Measurements from ENCODE around the gene MYO9B. TPM values are rescaled to one million over a fixed set of nuclear protein-coding genes. Genes with fewer than 3 reads are reported as not detected.

MYO9B gene
- total RNA-seq, 1 donor from 2014 or later, result 123 TPM

- Histone ChIP-seq H3K9me3 (ENCODE audit: insufficient read depth, low read depth, low read length) (no peaks in the 10 kb centered on the region), H3K4me3 (ENCODE audit: insufficient read depth, low read depth, low read length) (no peak overlapping the region), H3K36me3 (ENCODE audit: insufficient read depth, low read length) (no peaks in the 10 kb centered on the region), H2AFZ (ENCODE audit: low read depth, low read length) (no peak overlapping the region), H3K4me1 (ENCODE audit: insufficient read depth, low read length) (peaks cover 4% of the 10 kb centered on the region), H3K4me2 (ENCODE audit: low read length) (no peak overlapping the region), H4K20me1 (ENCODE audit: insufficient read depth, low read length) (no peaks in the 10 kb centered on the region), H3K79me2 (ENCODE audit: insufficient read depth, low read length) (no peaks in the 10 kb centered on the region), H3K27me3 (ENCODE audit: insufficient read depth, low read length) (peaks cover 7% of the 10 kb centered on the region), H3K27ac (ENCODE audit: low read depth, low read length) (no peak overlapping the region), H3K9ac (ENCODE audit: low read length) (no peak overlapping the region)
- Mint-ChIP-seq H3K4me3 (ENCODE audit: unreplicated experiment) (no peak overlapping the region), H3K9me3 (ENCODE audit: unreplicated experiment) (no peaks in the 10 kb centered on the region), H3K27me3 (ENCODE audit: low read depth, unreplicated experiment) (peaks cover 11% of the 10 kb centered on the region), H3K27ac (ENCODE audit: unreplicated experiment) (no peak overlapping the region), H3K36me3 (ENCODE audit: low read depth, unreplicated experiment) (peaks cover under 1% of the 10 kb centered on the region), H3K4me1 (ENCODE audit: low read depth, unreplicated experiment) (peaks cover 4% of the 10 kb centered on the region)
- DNase-seq (ENCODE audit: low read depth), result no peak
- FAIRE-seq, result no peak
- TF ChIP-seq EZH2 (IDR thresholded peaks at IDR 0.05; ENCODE audit: insufficient read depth, low read length) (no peak), CTCF (IDR thresholded peaks at IDR 0.05; ENCODE audit: insufficient read depth, low read depth, low read length) (no peak)
These were observed 29.6 kb upstream of the MYO9B start for GRCh38 chr19:17045907-17046502.

- H3K4me1 Mint-ChIP-seq (ENCODE audit: low read depth, unreplicated experiment), result peaks cover 5% of the 10 kb centered on the region
- Histone ChIP-seq H4K20me1 (ENCODE audit: insufficient read depth, low read length) (no peaks in the 10 kb centered on the region), H3K27ac (ENCODE audit: low read depth, low read length) (no peak overlapping the region), H3K4me2 (ENCODE audit: low read length) (no peak overlapping the region), H3K4me3 (ENCODE audit: insufficient read depth, low read depth, low read length) (no peak overlapping the region), H3K36me3 (ENCODE audit: insufficient read depth, low read length) (peaks cover under 1% of the 10 kb centered on the region), H3K27me3 (ENCODE audit: insufficient read depth, low read length) (peaks cover 1% of the 10 kb centered on the region), H3K9ac (ENCODE audit: low read length) (no peak overlapping the region), H3K9me3 (ENCODE audit: insufficient read depth, low read depth, low read length) (no peaks in the 10 kb centered on the region), H3K79me2 (ENCODE audit: insufficient read depth, low read length) (no peaks in the 10 kb centered on the region), H2AFZ (ENCODE audit: low read depth, low read length) (no peak overlapping the region), H3K4me1 (ENCODE audit: insufficient read depth, low read length) (peaks cover 4% of the 10 kb centered on the region)
- TF ChIP-seq CTCF (IDR thresholded peaks at IDR 0.05; ENCODE audit: insufficient read depth, low read depth, low read length), result no peak
- TF ChIP-seq EZH2 (IDR thresholded peaks at IDR 0.05; ENCODE audit: insufficient read depth, low read length), result no peak
- FAIRE-seq (no peak), DNase-seq (ENCODE audit: low read depth) (no peak)
- H3K27me3 Mint-ChIP-seq (ENCODE audit: low read depth, unreplicated experiment), result peaks cover 5% of the 10 kb centered on the region
- H3K4me3 Mint-ChIP-seq (ENCODE audit: unreplicated experiment), result no peak overlapping the region
- H3K36me3 Mint-ChIP-seq (ENCODE audit: low read depth, unreplicated experiment), result peaks cover 3% of the 10 kb centered on the region
- H3K27ac Mint-ChIP-seq (ENCODE audit: unreplicated experiment), result no peak overlapping the region
- H3K9me3 Mint-ChIP-seq (ENCODE audit: unreplicated experiment), result no peaks in the 10 kb centered on the region
These were observed 26.6 kb upstream of the MYO9B start for GRCh38 chr19:17048885-17049453.

GRCh38 chr19:17049711-17050280 lies 25.8 kb upstream of the MYO9B start:
- Histone ChIP-seq H3K4me2 (ENCODE audit: low read length) (no peak overlapping the region), H3K79me2 (ENCODE audit: insufficient read depth, low read length) (no peaks in the 10 kb centered on the region), H3K9ac (ENCODE audit: low read length) (no peak overlapping the region), H3K27me3 (ENCODE audit: insufficient read depth, low read length) (no peaks in the 10 kb centered on the region), H3K4me1 (ENCODE audit: insufficient read depth, low read length) (peaks cover 4% of the 10 kb centered on the region), H3K36me3 (ENCODE audit: insufficient read depth, low read length) (peaks cover 3% of the 10 kb centered on the region), H2AFZ (ENCODE audit: low read depth, low read length) (no peak overlapping the region), H3K9me3 (ENCODE audit: insufficient read depth, low read depth, low read length) (no peaks in the 10 kb centered on the region), H4K20me1 (ENCODE audit: insufficient read depth, low read length) (no peaks in the 10 kb centered on the region), H3K4me3 (ENCODE audit: insufficient read depth, low read depth, low read length) (no peak overlapping the region), H3K27ac (ENCODE audit: low read depth, low read length) (no peak overlapping the region)
- DNase-seq (ENCODE audit: low read depth) (peak; percentile 63), FAIRE-seq (no peak)
- Mint-ChIP-seq H3K9me3 (ENCODE audit: unreplicated experiment) (no peaks in the 10 kb centered on the region), H3K27ac (ENCODE audit: unreplicated experiment) (peak overlapping the region; percentile 27), H3K4me1 (ENCODE audit: low read depth, unreplicated experiment) (peaks cover 5% of the 10 kb centered on the region), H3K27me3 (ENCODE audit: low read depth, unreplicated experiment) (peaks cover 2% of the 10 kb centered on the region), H3K36me3 (ENCODE audit: low read depth, unreplicated experiment) (peaks cover 3% of the 10 kb centered on the region), H3K4me3 (ENCODE audit: unreplicated experiment) (no peak overlapping the region)
- TF ChIP-seq EZH2 (IDR thresholded peaks at IDR 0.05; ENCODE audit: insufficient read depth, low read length) (no peak), CTCF (IDR thresholded peaks at IDR 0.05; ENCODE audit: insufficient read depth, low read depth, low read length) (no peak)
